Stimulated activated CD4-positive, alpha-beta T cell treated with anti-CD3 and anti-CD28 coated beads, Interleukin-1b, Interleukin-23, amount 100 ng/mL, for 48 hours (primary cell): ENCODE data around the gene COPS7B.

ENCODE experiments used
- DNase-seq: peaks from one replicate; pipeline ENCODE4 v3.0.0-alpha.2; 2020

Gene COPS7B

GRCh38 chr2:231786917-231787292 lies 660 bp downstream of the COPS7B start:
- DNase-seq: no peak

- no peak for DNase-seq
Measured at GRCh38 chr2:231791107-231791506, 4.9 kb downstream of the COPS7B start.

- DNase-seq: no peak
Measured at GRCh38 chr2:231794383-231794782, 8.1 kb downstream of the COPS7B start.

GRCh38 chr2:231795525-231796327 lies 9.5 kb downstream of the COPS7B start:
- no peak for DNase-seq

- DNase-seq: peak; percentile 45
Measured at GRCh38 chr2:231800493-231801091, 14.3 kb downstream of the COPS7B start.

- DNase-seq: no peak
Measured at GRCh38 chr2:231803501-231804138, 17.4 kb downstream of the COPS7B start.

GRCh38 chr2:231807020-231807419 lies 20.8 kb downstream of the COPS7B start:
- no peak for DNase-seq

- DNase-seq: no peak
Measured at GRCh38 chr2:231810905-231811304, 24.7 kb downstream of the COPS7B start.

GRCh38 chr2:231816327-231817026 lies 30.2 kb downstream of the COPS7B start:
- no peak for DNase-seq

GRCh38 chr2:231819447-231820042 lies 33.3 kb downstream of the COPS7B start:
- DNase-seq: no peak

GRCh38 chr2:231820786-231821303 lies 34.6 kb downstream of the COPS7B start:
- no peak for DNase-seq

GRCh38 chr2:231821908-231822307 lies 35.7 kb downstream of the COPS7B start:
- no peak for DNase-seq

GRCh38 chr2:231853105-231853504 lies 66.9 kb downstream of the COPS7B start:
- no peak for DNase-seq

GRCh38 chr2:231854616-231855125 lies 68.4 kb downstream of the COPS7B start:
- DNase-seq: no peak

- DNase-seq: no peak
Measured at GRCh38 chr2:231856959-231857358, 70.7 kb downstream of the COPS7B start.
